Uterus (tissue), 2 donors: Measurements from ENCODE around the gene TMEM130.

Experiments used
- CTCF ChIP-seq, 4 experiments: fragments of 200-600 bp in 2 of 4; fragments of 450-650 bp in 2 of 4; sonication (generic) in 2 of 4; IDR thresholded peaks; one replicate each; pipeline ENCODE4 v1.5.1; 2016 to 2019; ENCODE audit warnings: antibody characterized with exemption in 4 of 4, mild to moderate bottlenecking in 2 of 4, moderate library complexity in 1 of 4
- POLR2A ChIP-seq, 2 donors: fragments of 450-650 bp; IDR thresholded peaks; one replicate each; pipeline ENCODE4 v1.6.1; 2016; ENCODE audit warnings: antibody characterized with exemption in 2 of 2, mild to moderate bottlenecking in 1 of 2, moderate library complexity in 1 of 2

- no peak for TF ChIP-seq POLR2A (IDR thresholded peaks at IDR 0.05)
- TF ChIP-seq CTCF (IDR thresholded peaks at IDR 0.05), result no peak
Measured at GRCh38 chr7:98870121-98870651, 372 bp upstream of the TMEM130 start.
